ENCODE measurements around the gene ABL2.

ABL2 gene

DNA sequence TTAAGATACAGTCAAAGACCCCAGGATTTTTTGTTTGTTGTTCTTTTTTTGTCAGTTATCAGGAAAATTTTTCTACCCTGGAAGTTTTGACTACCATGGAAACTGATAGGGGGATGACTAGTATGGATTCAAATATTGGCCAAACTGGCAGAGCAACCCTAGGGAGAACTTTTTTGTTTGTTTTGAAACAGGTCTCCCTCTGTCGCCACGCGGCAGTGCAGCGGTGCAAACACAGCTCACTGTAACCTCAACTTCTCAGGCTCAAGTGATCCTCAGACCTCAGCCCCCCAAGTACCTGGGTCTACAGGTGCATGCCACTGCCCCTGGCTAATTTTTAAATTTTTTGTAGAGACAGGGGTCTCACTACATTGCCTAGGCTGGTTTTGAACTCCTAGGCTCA lies 101.0 kb downstream of the ABL2 start:
- no peak for DNase-seq

DNA sequence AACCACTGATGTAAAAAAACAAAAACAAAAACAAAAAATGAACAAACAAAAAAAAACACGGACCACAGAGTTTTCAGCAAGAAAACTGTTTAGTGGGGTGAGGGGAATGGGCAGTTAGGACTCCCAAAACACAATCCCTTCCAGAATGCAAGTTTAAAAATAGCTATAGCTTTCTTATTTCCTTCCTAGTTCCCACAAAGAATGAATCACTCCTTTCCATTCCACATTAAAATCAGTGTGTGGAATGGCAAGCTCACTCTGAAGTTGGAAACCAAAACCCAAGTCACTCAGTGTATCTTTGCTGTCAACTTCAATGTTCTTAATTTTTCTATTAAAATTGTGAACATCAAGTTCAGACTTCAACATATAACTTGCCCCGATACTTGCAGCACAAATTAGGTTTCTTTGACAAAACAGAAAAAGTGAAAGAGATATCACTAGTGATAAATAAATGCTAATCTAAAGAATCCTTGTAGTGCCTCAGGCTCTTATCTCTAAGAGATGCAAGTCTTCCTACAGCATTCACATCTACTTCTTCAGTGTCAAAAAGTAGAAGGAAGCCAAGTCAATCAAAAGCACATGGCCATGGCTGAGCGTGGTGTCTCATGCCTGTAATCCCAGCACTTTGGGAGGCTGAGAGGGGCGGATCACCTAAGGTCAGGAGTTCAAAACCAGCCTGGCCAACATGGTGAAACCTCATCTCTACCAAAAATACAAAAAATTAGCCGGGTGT lies 102.1 kb downstream of the ABL2 start:
- DNase-seq: no peak

DNA sequence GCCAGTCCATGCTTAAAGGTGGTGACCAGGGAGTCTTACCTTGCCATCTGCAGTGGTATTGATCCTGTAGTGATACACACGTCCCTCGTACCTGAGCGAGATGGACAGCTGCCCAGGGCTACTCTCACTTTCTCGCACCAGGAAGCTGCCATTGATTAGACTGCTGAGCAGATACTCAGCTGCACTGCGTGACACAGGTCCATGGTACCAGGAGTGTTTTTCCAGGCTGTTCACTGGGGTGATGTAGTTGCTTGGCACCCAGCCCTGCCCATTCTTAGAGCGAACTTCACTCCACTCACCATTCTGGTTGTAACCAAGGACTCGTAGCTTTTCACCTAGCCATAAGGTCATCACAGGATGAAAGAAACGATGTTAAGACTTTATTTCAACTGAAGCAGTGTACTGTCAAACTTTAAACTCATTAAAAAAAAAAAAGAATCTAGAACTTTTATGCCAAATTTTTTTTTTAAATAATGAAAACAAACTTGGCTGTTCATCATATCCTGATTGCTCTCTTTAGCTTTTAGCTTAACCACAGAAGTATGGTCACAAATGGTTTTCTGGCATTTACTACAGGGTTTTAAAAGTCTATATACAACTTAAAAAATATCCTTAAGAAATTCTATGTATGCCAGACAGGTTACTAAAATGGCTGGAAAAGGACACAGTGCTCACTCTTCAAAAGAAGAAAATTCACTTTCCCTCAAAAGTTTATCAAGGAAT lies 103.0 kb downstream of the ABL2 start:
- no peak for DNase-seq

DNA sequence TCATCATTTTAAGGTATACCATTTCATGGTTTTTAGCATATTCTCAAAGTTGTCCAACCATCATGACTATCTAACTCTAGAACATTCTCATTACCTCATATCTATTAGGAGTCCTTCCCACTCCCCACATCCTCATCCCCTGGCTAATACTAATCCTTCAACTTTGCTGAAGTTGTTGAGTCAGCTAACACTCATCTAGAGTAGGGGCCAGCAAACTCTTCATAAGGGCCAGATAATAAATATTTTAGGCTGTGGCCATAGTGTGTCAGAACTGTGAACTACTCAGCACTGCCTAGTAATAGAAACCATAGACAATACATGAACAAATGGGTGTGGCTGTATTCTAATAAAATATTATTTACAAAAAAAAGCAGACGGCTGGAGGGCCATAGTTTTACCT lies 104.6 kb downstream of the ABL2 start:
- DNase-seq: no peak

DNA sequence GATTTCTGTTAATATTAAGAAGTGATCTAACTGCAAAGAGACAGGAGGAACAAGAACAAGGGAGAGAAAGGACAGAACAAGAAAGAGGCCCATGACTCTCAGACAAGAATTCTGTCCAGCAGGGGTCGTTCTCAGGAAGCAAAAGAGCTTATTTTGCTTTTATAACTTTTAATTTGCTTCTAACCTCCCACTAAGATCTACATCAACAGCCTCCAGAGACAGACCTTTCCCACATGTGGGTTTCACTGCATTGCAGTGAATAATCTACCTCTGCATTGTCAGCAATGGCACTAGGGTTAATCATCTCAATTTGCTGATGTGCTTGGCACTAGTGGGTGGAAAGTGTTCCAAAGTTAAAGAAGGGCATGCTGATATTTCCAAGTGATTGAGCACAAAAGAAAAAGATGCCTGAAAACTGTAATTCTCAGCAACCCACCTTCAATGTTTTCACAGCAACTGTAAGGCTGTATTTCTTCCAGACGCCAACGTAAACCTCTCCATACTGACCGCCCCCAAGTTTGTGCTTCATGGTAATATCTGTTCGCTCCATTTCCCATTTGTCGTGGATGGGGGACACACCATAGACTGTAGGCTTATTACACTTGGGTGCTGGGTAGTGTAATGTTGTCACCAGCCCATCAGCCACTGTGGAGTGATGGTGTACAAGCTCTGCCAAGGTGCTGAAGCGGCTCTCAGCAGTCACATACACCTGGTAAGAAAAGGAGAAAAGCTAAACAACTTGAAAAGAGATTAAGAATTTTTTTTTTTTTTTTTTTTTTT lies 108.1 kb downstream of the ABL2 start:
- no peak for DNase-seq

DNA sequence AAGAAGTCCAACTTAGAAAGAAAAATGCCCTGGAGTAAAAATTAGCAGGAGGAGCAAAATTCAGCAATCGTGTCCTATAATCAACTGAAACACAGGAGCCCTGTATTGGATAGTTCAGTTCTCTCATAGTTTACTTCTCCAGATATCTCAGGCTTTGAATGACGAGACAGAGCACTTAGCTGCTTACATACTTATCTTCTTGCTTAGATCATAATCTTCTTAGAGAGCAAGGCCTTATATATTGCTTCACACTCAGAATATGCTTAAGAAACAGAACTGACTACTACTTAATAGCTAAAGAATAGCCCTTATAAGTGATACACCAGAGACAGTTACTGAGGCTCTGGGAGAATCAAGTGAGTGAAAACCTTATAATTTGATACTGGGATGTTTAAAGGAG lies 108.7 kb downstream of the ABL2 start:
- DNase-seq: no peak

DNA sequence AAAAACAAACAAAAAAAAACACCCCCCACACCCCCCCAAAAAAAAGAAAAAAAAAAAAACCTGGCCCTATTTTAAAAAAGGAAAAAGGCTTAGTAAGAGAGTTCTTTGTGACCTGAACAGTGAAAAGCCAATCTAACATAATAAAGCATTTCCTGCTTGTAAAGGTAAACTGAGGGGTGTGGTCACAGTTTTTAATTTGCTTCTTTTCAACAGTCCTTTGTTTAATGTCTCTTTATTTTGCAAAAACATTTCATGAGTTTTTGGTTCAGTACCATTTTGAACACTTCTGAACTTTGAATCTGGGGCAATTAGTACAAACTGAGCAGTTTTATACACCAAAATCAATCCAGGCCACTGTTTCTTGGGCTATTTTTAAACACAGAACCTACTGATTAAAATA lies 110.0 kb downstream of the ABL2 start:
- DNase-seq: no peak

DNA sequence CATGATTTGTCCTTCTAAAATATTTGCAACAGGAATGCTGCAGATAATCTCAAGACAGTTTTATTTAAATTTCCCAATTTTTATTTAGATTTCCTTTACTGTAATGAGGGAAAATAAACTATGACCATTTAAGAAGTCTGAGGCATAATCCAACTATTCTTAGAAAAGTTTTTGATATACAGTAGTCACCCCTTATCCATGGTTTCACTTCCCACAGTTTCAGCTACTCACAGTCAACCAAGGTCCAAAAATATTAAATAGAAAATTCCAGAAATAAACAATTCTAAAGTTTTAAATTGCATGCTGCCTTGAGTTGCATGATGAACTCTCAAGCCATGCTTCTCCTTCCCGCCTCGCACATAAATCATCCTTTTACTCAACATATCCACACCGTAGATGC lies 114.3 kb downstream of the ABL2 start:
- DNase-seq: no peak

DNA sequence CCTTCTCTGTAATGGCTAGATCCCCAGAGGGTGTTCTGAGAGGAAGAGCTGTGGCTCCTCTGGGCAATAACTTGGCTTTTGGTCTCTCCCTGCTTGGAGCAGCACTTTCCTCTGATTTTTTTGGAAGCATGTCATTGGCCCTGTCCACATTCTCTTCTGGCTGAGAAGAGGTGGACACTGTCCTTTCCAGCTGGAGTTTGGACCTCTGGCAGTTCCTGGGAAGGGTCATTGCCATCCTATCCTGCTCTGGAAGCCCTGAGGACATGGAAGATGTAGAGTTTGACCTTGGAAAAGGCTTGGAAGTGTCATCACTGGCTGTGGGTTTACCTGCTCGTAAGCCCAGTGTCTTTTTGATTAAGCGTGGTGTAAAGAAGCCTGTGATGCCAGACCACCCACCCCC lies 120.8 kb downstream of the ABL2 start:
- DNase-seq: no peak

DNA sequence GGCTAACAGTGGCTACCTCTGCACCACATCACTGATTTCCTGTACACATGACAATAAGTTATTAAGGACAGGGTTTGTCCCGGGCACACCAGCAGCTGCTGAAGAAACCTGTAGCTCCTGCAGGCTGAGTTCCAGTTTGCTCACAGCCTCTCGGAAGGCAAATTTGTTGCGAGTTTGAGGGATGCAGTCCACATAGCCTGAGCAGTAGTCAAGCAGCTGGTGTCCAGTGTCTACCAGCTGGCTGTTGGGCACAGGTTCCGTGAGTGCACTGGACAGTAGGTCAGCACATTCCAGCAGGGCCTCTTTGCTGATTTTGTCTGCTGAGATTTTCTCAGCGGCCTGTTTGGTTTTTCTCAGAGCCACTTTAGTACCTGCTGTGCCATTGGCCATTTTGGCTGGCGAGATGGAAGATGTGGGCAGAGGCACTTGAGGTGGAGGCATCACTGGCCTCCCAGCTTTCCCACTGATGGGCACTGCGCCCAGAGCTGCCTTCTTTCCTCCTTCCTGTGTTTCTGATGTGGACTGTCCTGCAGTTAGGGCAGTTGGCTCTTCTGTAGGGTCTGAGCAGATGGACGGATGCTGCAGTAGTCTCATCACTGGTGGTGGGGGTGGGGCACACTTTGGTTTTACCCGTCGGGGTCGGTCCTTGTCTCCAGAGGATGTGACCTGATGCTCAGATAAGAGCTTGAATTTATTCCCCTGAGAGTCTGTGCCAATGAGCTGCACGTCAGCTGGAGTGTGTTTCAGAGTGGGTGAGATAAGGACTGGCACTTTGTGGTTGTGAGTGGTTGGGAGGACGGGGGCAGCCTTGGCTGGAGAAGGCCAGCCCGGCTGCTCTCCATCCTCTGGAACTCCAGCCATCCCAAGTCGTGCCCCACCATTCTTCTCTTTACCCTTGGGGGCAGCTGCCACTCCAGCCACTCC lies 121.5 kb downstream of the ABL2 start:
- DNase-seq: no peak

DNA sequence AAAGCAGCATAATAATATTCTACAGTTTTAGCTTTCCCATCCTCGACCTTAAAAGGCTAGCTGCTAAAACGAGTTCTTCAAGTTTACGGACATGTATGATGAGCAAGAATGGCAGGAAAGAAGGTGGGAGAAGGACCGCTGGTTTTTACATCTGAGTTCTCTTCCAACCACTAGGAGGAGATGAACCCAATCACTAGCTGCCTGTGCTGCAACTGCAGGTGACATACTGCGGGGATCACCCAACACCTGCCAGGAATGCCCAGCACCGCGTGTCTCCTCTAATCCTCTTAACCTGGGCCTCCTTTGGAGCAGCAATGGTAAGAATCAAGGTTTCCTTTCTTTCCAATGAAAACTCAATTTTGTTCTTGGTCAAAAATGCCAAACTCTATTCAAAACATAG lies 124.1 kb downstream of the ABL2 start:
- DNase-seq: no peak

DNA sequence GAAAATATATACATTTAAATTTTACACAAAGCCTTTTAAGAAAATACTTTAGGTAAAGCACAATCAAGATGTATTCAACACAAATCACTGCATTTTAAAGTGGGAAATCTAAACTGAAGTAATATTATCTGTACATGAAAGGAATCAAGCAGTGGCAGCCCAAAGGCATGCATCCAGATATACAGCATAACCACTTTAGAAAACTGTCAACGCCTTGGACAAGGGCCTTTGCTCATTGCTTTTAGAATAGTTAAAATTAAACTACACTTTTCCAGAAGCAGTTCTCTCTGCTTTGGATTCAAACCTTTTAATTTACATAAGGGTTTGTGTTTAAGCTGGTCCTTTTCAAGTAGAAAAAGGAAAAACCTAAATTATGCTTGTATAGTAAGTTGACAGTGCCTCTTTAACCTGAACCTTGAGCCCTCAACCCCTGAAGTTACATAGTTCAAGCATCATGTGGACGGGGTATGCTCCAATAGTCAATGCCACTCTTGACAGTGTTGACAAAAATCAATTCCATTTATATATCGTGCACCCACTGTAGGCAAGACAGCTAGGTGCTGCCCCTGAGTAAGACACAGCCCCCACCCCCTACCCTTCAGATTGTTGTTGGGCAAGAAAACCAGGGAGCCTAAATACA lies 124.7 kb downstream of the ABL2 start:
- DNase-seq: no peak

DNA sequence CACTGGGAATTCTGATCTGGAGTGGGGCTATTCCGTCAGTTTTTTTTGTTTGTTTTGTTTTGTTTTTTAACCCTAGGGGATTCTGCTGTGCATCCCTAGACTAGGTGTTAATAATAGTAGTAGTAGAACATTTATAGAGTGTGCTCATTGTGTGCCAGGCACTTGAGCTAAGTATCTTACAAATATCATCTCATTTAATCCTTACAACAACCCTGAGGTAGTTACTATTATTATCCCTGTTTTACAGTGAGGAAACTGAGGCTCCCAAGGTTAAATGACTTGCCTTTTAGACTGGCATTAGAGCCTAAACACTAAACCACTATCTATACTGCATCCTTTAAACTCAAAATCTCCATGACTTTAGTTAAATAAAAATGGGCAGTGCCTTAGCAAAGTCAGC lies 125.5 kb downstream of the ABL2 start:
- no peak for DNase-seq

DNA sequence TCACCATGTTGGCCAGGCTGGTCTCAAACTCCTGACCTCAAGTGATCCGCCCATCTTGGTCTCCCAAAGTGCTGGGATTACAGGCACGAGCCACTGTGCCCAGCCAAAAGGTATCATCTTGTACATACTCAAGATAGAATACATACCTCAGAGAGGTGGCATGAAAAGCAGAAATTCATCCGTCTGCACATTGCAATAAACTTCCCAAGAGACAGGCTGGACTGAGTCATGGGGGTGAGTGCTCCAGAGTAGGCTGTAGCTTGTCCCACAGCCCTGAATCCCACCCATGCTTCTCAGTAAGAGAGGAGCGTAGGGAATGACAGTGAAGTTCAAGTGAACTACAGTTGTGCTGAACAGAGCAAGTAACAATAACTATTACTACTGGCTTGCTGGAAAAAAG lies 127.9 kb downstream of the ABL2 start:
- DNase-seq: no peak

DNA sequence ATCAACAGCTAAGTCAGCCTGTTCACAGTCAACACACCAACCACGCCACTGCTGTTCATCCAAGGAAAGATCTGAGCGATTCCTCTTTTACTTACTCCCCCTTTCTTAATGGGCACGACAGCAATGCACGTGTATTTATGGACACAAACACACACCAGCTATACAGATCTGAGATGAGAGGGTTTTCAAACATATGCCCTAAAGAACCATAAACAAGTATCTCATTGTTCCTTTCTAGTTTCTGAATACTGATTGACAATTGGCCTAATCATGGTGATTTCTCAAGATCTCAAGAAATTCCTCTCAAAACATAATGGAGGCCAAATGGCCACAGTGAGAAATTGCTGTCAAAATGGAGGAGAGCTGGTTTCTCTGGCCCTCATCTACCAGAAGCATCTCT lies 129.6 kb downstream of the ABL2 start:
- no peak for DNase-seq

DNA sequence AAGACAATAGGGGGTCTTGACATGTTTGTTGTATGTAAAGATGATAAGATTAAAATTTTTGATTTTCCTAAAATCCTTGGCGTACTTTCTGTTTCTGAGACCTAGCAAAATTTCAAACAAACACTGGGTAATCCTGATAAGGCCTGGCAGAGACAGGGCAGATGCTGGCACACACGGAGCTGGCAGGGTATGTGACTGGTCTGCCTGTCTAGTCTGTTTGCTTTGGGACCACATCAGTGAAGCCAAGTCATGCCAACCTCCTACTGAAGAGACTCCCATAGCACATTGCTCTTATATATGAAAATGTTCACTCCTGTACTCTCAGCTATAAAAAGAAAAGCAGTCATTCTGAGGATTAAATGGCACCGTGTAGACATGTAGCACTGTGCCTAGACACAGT lies 133.6 kb downstream of the ABL2 start:
- no peak for DNase-seq

DNA sequence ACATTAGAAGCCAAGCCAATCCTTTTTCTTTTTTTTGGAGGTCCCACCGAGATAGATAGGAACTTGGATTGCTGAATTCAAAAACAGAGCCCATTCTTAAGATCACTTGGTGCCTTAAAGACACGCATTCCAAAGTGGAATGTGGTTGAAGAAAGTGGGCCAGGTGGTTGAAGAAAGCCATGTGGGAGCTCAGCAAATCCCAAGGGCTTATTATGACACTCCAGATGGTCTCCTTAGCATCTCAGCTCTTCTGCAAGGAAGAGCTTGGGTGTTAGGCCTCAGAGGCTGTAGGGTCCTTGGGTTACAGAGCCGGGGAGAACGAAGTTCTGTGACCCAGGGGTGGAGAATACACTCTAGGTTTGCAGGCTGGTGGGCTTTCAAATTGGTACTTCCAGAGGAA lies 134.1 kb downstream of the ABL2 start:
- DNase-seq: no peak

DNA sequence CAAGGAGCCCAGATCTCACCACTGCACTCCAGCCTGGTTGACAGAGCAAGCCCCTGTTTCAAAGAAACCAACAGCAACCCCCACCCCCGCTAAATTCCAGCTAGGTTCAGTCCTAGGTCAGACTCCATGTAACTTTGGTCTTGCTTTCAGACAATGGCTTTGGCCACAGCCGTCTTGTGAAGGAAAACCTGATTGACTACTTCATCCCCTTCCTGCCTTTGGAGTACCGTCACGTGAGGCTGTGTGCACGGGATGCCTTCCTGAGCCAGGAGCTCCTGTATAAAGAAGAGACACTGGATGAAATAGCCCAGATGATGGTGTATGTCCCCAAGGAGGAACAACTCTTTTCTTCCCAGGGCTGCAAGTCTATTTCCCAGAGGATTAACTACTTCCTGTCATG lies 134.7 kb downstream of the ABL2 start:
- no peak for DNase-seq

DNA sequence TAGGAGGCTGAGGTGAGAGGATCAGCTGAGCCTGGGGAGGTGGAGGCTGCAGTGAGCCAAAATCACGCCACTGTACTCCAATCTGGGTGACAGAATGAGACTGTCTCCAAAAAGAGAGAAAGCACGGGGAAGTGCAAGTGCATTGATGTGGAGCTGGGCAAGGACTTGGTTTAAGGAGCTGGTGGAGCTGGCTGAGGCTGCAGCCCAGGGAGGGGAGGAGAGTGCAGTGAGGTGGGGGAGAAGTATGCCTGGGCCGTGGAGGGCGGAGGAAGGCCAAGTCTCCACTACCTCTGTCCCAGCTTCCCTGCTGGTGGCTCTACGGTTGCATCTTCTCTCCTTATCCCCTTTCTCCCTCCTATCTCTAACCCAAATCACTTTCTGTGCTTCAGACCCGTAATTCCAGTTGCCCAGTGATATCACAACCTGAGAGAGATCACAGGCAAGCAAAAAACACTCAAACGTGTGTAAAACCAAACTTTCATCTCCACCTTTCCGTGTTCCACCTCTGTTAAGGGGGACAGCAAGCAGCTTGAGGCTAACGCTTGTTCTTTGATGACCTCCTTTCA lies 136.5 kb downstream of the ABL2 start:
- DNase-seq: no peak

DNA sequence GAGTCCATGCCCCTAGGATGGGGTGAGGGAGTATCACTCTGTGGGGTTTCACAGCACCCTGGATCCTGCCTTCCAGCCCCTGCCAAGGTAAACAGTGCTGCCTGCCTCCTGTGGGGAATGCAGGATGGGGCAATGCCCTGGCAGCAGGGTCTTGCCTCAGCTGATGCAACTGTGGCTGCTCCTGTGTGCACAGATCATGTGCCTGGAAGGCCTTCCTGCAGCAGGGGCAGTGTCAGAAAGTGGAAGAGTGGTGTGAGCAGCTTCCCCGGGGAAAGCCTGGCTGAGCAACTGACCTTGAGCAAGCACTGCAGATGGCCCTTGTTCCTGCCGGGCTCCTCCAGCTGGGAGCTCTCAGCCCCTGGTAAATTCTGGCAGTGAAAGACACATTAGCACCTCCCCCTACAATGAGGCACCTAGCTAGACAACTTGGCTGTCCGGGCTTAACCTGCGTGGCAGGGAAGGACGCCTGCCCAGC lies 137.7 kb downstream of the ABL2 start:
- no peak for DNase-seq

DNA sequence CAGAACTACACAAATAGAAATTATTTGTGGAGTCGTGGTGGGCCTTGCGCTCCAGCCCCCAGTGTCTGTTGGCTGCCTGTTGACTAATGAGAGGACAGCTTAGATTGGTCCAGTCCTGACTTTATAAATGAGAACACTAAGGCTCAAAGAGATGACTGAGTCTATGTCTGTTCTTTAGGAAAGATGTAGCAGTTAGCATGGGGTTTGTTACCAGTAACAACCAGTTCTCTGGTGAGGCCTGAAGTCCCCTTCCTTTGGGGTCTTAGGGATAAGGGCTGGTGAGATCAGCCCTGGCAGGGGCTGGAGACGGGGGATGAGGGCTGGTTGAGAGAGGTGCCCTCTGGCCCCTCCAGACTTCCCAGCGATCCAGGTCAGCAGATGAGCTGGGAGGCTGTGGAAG lies 138.6 kb downstream of the ABL2 start:
- DNase-seq: no peak

DNA sequence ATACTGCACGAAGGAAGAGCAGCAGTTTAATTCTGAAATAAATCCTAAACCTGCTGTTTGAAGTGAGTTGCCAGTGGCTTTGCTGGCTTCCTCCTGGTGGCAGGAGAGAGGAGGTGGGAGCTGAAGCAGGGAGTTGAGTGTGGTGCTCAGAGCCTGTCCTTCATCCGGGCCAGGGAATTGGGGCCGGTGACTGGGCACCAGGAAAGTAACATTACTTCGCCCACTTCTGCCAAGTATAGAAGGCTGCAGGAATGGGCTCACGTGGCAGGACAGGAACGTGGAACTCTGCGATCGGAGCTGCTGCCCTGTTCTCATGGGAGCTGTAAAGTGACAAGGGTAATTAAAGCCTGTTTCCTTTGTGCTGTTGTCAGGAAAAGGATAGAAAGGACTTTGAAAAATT lies 139.0 kb downstream of the ABL2 start:
- no peak for DNase-seq

Measured in NCI-H774 (cell line).